Upper lobe of left lung (tissue), 4 donors: ENCODE results near the gene MZT2A.
"Not testable (repeated sequence)": the region's sequence is repeated elsewhere in the genome, so short reads cannot be mapped to it uniquely, and the experiment has no call there.

Experiments used
- CTCF ChIP-seq, 6 experiments: fragments of 450-650 bp in 4 of 6; fragments of 200-600 bp in 2 of 6; sonication (generic) in 2 of 6; IDR thresholded peaks; one replicate each; pipeline ENCODE4 v1.5.1; 2016 to 2019; ENCODE audit warnings: antibody characterized with exemption in 6 of 6
- POLR2A ChIP-seq, 4 donors: fragments of 450-650 bp; IDR thresholded peaks; one replicate each; pipeline ENCODE4 v1.5.1; 2016 to 2017; ENCODE audit warnings: antibody characterized with exemption in 4 of 4, mild to moderate bottlenecking in 2 of 4
- POLR2AphosphoS5 ChIP-seq, 2 donors: sonication (generic); formaldehyde crosslinking; IDR thresholded peaks; one replicate each; pipeline ENCODE4 v1.5.1; 2017; ENCODE audit warnings: antibody characterized with exemption in 2 of 2

GRCh38 chr2:131517856-131518255 is 25.7 kb upstream of the MZT2A start:
- TF ChIP-seq CTCF, POLR2AphosphoS5, POLR2A (IDR thresholded peaks at IDR 0.05): not testable (repeated sequence)
